Stimulated activated CD4-positive, alpha-beta T cell treated with anti-CD3 and anti-CD28 coated beads, TNF-alpha, amount 100 ng/mL, for 1 hour (primary cell): ENCODE results near the gene TRPV4.

ENCODE experiments used
- DNase-seq, 3 donors: peaks; one replicate each; pipeline ENCODE4 v3.0.0-alpha.2; 2020; ENCODE audit warnings: low read depth in 3 of 3, low spot score in 1 of 3

TRPV4 gene

DNA sequence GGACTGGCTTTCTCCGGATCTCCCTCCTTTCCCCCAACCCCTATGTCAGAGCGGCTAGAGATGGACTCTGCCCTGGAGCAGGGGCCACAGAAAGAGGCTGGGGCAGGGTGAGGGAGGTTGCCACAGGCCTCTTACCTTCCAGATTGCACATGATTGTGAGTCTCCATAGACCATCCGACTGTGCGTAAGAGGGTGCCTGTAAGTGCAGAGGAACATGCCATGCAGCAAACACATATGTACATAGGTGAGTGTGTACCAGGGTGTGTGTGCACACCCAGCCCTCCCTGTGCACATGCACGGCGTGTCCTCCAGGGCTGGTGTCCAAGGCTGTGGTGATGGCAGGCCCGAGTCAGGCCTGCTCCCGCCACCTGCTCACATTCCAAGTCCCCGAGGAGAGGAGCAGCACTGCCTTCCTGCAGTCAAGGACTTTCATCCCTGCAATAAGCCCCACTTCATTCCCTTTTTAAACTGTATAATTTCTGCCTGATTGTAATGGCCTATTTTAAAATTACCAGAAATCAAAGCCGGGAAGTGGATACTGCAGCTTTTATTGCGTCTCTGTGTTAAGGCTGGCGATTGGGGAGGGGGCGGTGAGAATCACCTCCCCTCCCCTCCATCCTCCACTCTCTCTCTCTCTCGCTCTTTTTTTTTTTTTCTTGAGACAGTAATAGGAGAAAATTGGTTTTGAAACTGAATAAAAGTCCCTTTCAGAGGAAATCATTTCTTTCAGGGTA is 91.1 kb downstream of the TRPV4 start:
- DNase-seq = no peak

GRCh38 chr12:109741286-109741969 is 91.8 kb downstream of the TRPV4 start:
- no peak for DNase-seq

- DNase-seq = no peak
Measured at GRCh38 chr12:109740694-109741245, 92.4 kb downstream of the TRPV4 start.

DNA sequence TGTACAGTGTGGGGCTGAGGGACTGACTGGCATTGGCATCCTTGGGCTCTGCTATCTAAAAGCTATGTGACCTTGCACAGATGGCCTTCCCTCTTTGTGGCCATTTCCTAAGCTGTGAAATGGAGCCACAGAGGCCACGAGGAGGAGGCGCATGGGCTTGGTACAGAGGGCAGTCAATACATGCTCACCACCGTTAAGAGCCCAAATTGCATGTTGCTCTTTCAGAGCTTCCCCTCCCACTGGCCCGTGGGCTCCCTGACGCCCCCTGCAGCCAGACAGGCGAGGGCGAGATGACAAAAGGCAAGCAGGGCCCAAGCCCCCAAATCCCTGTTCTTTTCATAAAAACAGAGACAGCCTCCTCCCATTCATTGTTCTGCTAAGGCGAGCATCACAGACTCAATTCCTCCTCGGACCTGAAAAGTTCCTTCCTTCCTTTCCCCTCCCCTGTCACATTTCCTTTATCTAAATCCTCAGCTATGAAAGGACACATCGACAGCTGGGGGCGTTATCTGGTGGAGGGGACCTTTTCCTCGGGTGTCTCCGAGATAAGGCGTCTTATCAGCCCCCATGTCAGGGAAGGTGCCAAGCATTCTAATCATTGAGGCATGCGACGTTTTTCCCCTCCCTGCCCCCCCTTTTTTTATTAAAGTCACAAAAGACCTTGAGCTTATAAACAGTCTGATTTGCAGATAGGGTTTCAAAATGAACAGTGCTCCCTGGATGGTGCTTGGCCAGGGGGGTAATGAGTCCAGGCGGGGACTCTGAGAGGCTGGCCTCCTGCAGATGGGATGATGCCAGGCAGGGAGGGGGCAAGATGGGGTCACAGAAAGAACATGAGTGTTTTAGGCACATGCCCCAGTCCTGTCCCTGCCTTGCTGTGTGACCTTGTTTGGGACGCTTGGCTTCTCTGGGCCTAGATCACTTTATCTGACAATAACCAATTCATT is 93.2 kb downstream of the TRPV4 start:
- DNase-seq = no peak

DNA sequence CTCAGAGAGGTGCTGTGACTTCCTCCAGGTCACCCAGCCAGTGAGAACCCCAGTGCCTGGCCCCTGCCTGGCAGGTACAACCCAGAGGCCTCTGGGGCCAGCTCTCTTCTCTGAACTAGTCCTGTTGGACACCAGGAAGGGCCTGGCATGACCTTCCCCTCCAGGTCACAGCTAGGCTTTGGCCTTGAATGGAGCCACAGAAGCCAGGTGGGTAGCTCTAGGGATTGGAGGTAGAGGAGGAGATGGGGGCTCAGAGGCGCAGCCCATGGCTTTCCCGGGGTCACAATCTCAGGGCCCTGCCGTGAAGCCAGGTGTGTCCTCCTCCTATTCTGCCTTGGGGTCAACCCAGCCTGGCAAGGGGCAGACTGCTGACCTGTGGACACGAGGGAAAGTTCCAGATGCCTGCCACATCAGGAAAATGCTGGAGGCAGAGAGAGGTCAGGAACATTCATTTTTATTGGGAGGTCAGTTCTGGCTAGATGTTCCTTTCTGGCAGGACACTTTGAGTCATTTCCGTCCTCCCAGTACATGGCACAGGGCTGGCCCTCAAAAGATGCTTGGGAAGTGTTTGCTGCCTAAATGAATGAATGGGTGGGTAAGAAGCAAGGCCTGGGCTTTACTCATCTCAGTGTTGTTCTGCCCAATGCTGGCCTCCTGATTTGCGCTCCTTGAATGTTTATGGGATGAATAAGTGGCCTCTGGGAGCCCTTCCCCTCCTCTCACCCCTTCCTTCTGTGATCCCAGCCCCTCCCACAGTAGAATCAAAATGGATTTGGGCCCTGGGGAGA is 94.1 kb downstream of the TRPV4 start:
- no peak for DNase-seq

DNA sequence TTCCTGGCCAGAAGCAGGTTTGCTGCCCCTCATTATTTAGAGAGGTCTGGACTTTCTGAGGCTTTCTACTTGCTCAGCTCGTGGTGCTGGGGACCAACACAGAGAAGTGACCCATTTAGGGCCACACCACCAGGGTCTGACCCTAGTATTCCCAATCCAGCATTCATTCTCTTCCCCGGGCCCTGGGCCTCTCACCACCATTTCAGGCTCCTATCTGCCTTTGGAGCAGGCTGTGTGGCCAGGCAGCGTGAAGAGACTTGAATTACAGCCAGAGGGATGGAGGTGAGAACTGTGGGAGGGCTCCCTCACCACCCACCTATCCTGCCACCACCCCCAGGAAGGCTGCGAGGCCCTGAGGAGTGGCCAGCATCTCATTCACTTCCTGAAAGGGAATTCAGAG is 95.0 kb downstream of the TRPV4 start:
- DNase-seq = no peak

GRCh38 chr12:109737631-109738030 is 95.6 kb downstream of the TRPV4 start:
- DNase-seq = no peak

DNA sequence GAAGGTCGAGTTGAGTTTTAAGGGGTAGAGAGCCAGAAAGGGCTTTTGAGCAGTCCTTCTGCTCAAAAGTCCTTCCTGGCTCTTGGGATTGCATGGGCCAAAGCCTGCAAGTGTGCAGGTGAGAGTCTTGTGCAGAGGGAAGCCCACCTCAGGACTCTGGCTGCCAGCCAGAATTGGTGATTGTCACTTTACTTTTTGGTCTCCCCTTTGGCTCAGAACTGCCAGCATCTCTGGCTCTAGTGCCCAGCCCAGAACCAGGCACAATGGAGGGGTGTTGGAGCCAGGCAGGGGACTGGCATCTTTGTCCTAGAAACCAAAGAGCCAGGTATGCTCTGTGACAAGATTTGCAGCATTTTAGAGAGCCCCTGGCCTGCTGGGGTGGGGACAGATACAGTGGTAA is 96.1 kb downstream of the TRPV4 start:
- DNase-seq = no peak

DNA sequence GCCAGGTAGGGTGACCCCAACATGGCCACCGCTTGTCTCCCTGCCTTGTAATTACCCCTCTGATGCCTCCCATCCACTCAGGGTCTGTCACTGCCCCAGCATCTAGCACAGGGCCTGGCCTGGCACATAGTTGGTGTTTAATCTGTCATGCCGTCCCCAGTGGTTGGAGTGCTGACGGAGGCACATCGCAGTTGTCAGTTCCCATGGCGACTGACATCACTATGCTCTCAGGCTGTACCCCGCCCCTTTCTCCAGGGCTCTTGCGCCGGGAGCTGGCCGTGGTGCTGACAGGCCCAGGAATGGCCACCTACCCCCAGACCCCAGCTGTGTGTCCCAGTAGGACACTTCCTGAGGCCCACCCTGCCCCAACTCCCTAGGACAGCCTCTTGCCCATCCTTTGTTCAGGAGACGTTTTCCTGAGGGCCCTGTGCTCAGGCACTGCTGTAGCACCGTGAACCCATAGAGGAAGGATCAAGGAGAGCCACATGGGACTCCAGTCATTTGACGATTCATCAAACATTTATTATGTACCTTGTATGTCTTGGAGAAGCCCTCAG is 96.6 kb downstream of the TRPV4 start:
- no peak for DNase-seq

DNA sequence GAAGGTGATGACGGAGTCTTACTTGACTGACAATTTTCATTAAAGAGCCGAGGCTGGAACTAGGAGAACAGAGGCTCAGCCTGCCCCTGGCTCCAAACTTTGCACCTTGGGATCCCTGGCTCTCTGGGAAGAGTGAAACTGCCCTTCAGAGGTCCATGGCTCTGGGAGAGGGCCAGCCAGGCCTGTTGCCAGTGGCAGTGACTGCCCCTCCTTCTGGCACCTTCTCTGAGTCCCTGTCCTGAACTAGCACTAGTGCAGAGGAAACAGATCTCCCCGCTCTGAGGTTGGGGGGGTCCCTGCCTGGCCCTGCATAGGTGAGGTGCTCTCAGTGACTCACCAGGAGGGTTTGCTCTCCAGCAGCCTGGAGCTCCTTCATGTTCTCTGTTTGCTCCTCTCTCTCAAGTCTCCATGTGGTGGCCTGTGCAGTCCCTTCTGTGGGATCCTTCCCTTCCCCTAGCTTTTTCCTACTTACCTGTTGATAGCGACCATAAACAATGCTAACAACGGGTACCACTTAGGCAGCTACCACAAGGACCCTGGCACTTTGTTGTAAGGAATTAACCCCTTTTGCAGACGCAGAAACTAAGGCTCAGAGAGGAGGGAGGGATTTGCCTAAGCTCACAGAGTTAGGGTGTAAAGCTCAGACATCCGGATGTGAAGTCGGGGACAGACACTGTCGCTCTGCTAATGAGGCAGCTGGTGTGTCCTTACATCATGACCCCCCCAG is 97.2 kb downstream of the TRPV4 start:
- DNase-seq = no peak

- no peak for DNase-seq
Measured at GRCh38 chr12:109735051-109735521, 98.1 kb downstream of the TRPV4 start.

- no peak for DNase-seq
Measured at GRCh38 chr12:109734219-109735000, 98.8 kb downstream of the TRPV4 start.
